Right ventricle myocardium superior (tissue), 1 donor: Measurements from ENCODE around the gene SPSB2. TPM values are rescaled to one million over a fixed set of nuclear protein-coding genes. Genes with fewer than 3 reads are reported as not detected.

Experiments
- ATAC-seq: fragments of 200-7000 bp; cut with Tn5 transposase; one replicate; pipeline ENCODE4 v1.9.1; 2020; ENCODE audit warnings: mild to moderate bottlenecking; ENCODE audit not compliant: poor library complexity
- DNase-seq: peaks from one replicate; pipeline ENCODE4 v3.0.0-alpha.2; 2020
- intact Hi-C: fragments of 100-400 bp; cut with DNase I; formaldehyde crosslinking; loops from one replicate; pipeline ENCODE4 v1.11.2; 2022
- total RNA-seq: library from RNA; stranded (reverse); fragmentation: NEBNext Ultra II Directional; extraction: Animal tissue kit (Norgen Biotek cat#: 25700); gene quantifications from one replicate; pipeline ENCODE4 v1.2.1, GENCODE V29; 2021
- donor health status: DM: no; HTN: yes; CAD: no; lungs with severe emphysema.

Gene SPSB2
- total RNA-seq, 1 donor from 2014 or later, result 3.2 TPM

- ATAC-seq (peak; percentile 66), DNase-seq (peak; percentile 92)
- intact Hi-C loops, result loop anchor here (5.0 kb wide), 2 partner anchors 75 to 90 kb away; partner anchors contain the start of gene MLF2
Observed at GRCh38 chr12:6827437-6827911, 45.6 kb downstream of the SPSB2 start.

DNA sequence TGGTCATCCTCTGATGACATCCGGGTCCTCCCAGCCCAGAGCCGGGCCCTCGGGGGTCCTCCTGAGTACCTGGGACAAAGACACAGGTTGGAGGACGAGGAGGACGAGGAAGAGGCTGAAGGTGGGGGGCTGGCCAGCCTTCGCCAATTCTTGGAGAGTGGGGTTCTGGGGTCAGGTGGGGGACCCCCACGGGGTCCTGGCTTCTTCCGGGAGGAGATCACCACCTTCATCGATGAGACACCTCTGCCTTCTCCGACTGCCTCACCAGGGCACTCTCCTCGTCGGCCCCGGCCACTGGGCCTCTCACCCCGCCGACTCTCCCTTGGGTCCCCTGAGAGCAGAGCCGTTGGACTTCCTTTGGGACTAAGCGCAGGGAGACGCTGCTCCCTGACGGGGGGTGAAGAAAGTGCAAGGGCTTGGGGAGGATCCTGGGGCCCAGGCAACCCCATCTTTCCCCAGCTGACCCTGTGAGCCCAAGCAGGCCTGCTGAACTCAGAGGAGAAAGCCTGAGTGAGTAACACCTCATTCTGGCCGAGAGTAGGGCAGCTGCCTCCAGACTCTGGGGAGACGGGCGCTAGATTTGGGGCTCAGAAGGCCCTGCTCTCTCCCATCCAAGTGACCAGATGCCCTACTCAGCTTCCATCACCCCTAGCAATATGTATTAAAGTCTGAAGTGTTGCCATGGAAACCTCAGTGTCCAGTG, 46.2 kb downstream of the SPSB2 start:
- no peak for DNase-seq
- intact Hi-C loops, result loop anchor here (5.0 kb wide), 2 partner anchors 75 to 90 kb away; partner anchors contain the start of gene MLF2
- no peak for ATAC-seq

GRCh38 chr12:6826125-6826733, 46.9 kb downstream of the SPSB2 start:
- DNase-seq (no peak), ATAC-seq (no peak)
- intact Hi-C loops, result loop anchor here (5.0 kb wide), 2 partner anchors 74 to 89 kb away; partner anchors contain the start of gene MLF2

GRCh38 chr12:6825398-6826124, 47.5 kb downstream of the SPSB2 start:
- intact Hi-C loops, result loop anchor here (5.0 kb wide), 2 partner anchors 73 to 88 kb away; partner anchors contain the start of gene MLF2
- DNase-seq (peak; percentile 91), ATAC-seq (peak; percentile 62)

DNA sequence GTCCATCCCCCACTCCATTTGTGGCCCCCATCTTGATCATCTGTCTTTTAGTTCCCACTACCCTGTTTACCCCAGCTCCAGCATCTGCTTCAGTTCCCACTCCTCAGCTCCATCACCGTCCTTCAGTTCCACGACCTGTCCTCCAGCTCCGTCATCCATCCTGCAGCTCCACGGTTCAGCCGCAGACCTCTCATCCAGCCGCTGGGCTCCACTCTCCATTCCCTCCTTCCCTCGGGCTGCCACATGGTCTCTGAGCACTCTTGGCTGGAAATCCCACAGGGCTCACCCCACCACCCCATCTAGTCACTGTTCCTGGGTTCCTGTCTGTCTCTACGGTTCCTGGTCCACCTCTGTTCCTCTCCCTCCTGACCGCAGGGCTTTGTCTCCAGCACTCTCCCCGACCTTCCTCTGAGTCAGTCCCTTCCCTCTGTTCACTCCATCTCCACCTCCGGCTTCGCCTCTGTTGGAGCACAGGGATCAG, 48.2 kb downstream of the SPSB2 start:
- DNase-seq, result no peak
- no peak for ATAC-seq
- intact Hi-C loops, result loop anchor here (5.0 kb wide), 2 partner anchors 73 to 88 kb away; partner anchors contain the start of gene MLF2

GRCh38 chr12:6824085-6824775, 48.9 kb downstream of the SPSB2 start:
- intact Hi-C loops, result no loop called here
- DNase-seq, result no peak
- ATAC-seq, result no peak

- DNase-seq, result no peak
- ATAC-seq, result no peak
- intact Hi-C loops, result no loop called here
Observed at GRCh38 chr12:6823182-6824084, 49.7 kb downstream of the SPSB2 start.

DNA sequence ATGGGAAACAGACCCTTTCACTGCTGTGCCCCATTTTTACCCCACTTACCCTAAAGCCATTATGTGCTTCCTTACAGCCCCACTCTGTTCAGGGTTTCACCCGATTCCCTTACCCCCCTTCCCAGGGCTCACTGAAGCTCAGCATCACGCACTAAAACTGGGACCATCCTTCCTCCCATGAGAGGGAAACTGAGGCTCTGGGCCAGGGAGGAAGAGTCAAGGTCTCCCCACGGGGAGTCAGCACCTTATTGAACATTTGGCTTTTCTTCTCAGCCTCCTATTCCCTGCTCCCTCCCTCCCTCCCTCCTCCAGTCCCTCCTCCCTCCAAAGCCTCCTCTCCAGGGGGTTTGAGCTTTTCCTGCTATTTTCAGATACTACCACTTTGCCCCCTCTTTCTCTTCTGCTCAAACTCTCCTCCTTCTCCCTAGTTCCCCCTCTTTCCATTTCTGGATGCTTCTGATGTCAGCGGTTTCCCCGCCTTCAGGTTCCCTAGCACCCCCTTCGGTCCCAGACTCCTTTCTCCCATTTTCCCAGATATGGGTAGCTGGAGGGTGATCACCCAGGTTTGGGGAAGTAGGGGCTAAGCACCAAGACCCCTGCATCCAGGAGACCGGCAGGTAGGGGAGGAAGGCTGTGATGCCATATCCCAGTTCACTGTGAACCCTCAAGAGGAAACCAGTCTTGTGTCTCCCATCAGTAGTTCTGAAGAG, 50.5 kb downstream of the SPSB2 start:
- DNase-seq, result no peak
- intact Hi-C loops, result no loop called here
- no peak for ATAC-seq

GRCh38 chr12:6821591-6822425, 51.3 kb downstream of the SPSB2 start, which contains the start of gene GPR162:
TSS of gene GPR162 (plus strand) at chr12:6821821. CDS start at chr12:6823899, 2,078 bp downstream.
- DNase-seq, result peak; percentile 80
- intact Hi-C loops, result no loop called here
- ATAC-seq, result peak; percentile 69

Other genes with a start within 250 kb of the SPSB2 start
- gene LPAR5, start 237.3 kb downstream of the SPSB2 start, total RNA-seq, result 7.3 TPM
- gene ACRBP, start 225.9 kb downstream of the SPSB2 start, total RNA-seq, result 0.51 TPM
- 25.3 TPM for gene ING4, start 210.2 kb downstream of the SPSB2 start, total RNA-seq
- 23.0 TPM for gene ZNF384, start 183.9 kb downstream of the SPSB2 start, total RNA-seq
- gene PIANP, start 172.5 kb downstream of the SPSB2 start, total RNA-seq, result 0.35 TPM
- gene COPS7A, start 149.3 kb downstream of the SPSB2 start, total RNA-seq, result 70.4 TPM
- gene MLF2, start 120.2 kb downstream of the SPSB2 start, total RNA-seq, result 153 TPM
- gene PTMS, start 106.9 kb downstream of the SPSB2 start, total RNA-seq, result 108 TPM
- 0.22 TPM for gene LAG3, start 100.8 kb downstream of the SPSB2 start, total RNA-seq
- gene CD4, start 83.8 kb downstream of the SPSB2 start, total RNA-seq, result 10.4 TPM
- 4.4 TPM for gene GPR162, start 51.5 kb downstream of the SPSB2 start, total RNA-seq
- gene P3H3, start 44.9 kb downstream of the SPSB2 start, total RNA-seq, result 10.0 TPM
- gene GNB3, start 32.4 kb downstream of the SPSB2 start, total RNA-seq, result 2.9 TPM
- gene CDCA3, start 22.0 kb downstream of the SPSB2 start, total RNA-seq, result 1.3 TPM
- gene USP5, start 21.2 kb downstream of the SPSB2 start, total RNA-seq, result 63.0 TPM
- gene TPI1, start 5.8 kb downstream of the SPSB2 start, total RNA-seq, result 804 TPM
- 8.2 TPM for gene LRRC23, start 31.5 kb upstream of the SPSB2 start, total RNA-seq
- gene ENO2, start 41.3 kb upstream of the SPSB2 start, total RNA-seq, result 7.4 TPM
- 69.7 TPM for gene ATN1, start 54.7 kb upstream of the SPSB2 start, total RNA-seq
- gene RNU7-1, start 70.5 kb upstream of the SPSB2 start, total RNA-seq, result not detected
- gene C12orf57, start 70.7 kb upstream of the SPSB2 start, total RNA-seq, result 251 TPM
- gene PTPN6, start 78.1 kb upstream of the SPSB2 start, total RNA-seq, result 7.2 TPM
- gene PHB2, start 97.4 kb upstream of the SPSB2 start, total RNA-seq, result 136 TPM
- gene EMG1, start 97.6 kb upstream of the SPSB2 start, total RNA-seq, result 39.0 TPM
- gene LPCAT3, start 145.2 kb upstream of the SPSB2 start, total RNA-seq, result 48.7 TPM
- 142 TPM for gene C1S, start 187.4 kb upstream of the SPSB2 start, total RNA-seq
- 165 TPM for gene C1R, start 219.1 kb upstream of the SPSB2 start, total RNA-seq
- 10.7 TPM for gene C1RL, start 235.9 kb upstream of the SPSB2 start, total RNA-seq